ENCODE results near the gene ITPR3.

DNA sequence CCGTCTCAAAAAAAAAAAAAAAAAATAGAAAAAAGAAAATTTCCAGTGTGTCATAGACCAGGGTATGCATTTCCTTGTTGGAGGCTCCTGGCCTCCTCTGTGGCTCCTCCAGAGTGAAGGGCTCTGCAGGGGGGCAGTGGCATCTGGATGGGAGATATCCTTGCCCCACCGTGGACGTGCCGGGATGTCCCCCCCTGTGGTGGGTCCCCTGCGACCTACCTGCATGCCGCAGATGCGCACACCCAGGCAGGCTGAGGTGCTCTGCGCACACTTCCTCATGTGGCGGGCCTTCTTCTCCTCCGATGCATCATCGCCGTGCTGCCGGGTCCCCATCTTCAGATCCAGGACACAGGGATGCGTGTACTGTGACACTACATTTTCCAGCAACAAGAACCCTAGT, 104.1 kb downstream of the ITPR3 start:
- TF ChIP-seq ZNF510 (CRISPR knock-in tag; IDR thresholded peaks at IDR 0.05; ENCODE audit: low read depth) (no peak), TGIF2 (CRISPR knock-in tag; IDR thresholded peaks at IDR 0.05) (no peak), ZFX (CRISPR knock-in tag; IDR thresholded peaks at IDR 0.05; ENCODE audit: low read depth) (no peak), POLR2A (IDR thresholded peaks at IDR 0.05; ENCODE audit: insufficient read depth in 1 of 2, low read depth in 2 of 2, low read length in 2 of 2) (no peak), MAZ (IDR thresholded peaks at IDR 0.05; ENCODE audit: borderline replicate concordance, low read depth, low read length) (no peak), MAZ (CRISPR knock-in tag; IDR thresholded peaks at IDR 0.05; ENCODE audit: low read depth) (no peak), RAD21 (CRISPR knock-in tag; IDR thresholded peaks at IDR 0.05) (no peak), FOXO4 (CRISPR knock-in tag; conservative IDR thresholded peaks at IDR 0.05) (no peak), NFIC (IDR thresholded peaks at IDR 0.05; ENCODE audit: low read length) (no peak)

Measured in HepG2 (cell line).